ENCODE data around the gene RSPH6A. TPM values are rescaled to one million over a fixed set of nuclear protein-coding genes. Genes with fewer than 3 reads are reported as not detected.
"Not testable (repeated sequence)": the region's sequence is repeated elsewhere in the genome, so short reads cannot be mapped to it uniquely, and the experiment has no call there.

The RSPH6A gene
- total RNA-seq, 1 donor from 2014 or later: 0.08 TPM

- intact Hi-C loops (cut with DNase I): no loop called here
- DNase-seq (no peak), ATAC-seq (ENCODE audit: poor library complexity) (no peak)
Observed at GRCh38 chr19:45757695-45758094, 57.4 kb downstream of the RSPH6A start.

- DNase-seq (no peak), ATAC-seq (ENCODE audit: poor library complexity) (no peak)
- intact Hi-C loops (cut with DNase I): no loop called here
Observed at GRCh38 chr19:45754323-45754722, 60.8 kb downstream of the RSPH6A start.

- ATAC-seq (ENCODE audit: poor library complexity): no peak
- intact Hi-C loops (cut with DNase I): no loop called here
- no peak for DNase-seq
Observed at GRCh38 chr19:45753548-45753947, 61.6 kb downstream of the RSPH6A start.

GRCh38 chr19:45752639-45753038, 62.5 kb downstream of the RSPH6A start:
- no peak for ATAC-seq (ENCODE audit: poor library complexity)
- no peak for DNase-seq
- intact Hi-C loops (cut with DNase I): no loop called here

GRCh38 chr19:45751483-45751882, 63.6 kb downstream of the RSPH6A start:
- DNase-seq; intact Hi-C loops (cut with DNase I); ATAC-seq (ENCODE audit: poor library complexity): not testable (repeated sequence)

GRCh38 chr19:45747513-45747912, 67.6 kb downstream of the RSPH6A start:
- DNase-seq (no peak), ATAC-seq (ENCODE audit: poor library complexity) (no peak)
- intact Hi-C loops (cut with DNase I): no loop called here

DNA sequence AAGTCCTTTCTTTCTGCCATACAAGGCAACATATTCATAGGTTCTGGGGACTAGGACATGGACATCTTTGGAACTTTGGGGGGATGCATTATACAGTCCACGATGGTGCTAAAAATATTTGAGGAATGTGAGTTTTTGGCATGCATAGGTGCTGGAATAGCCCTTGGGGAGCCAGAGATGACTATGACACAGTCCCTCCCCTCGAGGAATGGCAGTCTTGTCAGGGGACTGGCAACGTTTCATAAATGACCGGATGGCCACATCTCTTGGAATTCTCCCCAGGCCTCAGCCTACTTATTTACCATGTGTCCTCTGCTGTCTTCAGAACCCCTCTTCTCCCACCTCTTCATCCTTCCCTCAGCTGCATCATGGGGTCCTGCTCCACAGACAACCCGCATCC, 68.2 kb downstream of the RSPH6A start:
- no peak for ATAC-seq (ENCODE audit: poor library complexity)
- no peak for DNase-seq
- intact Hi-C loops (cut with DNase I): no loop called here

Other genes starting within 250 kb of the RSPH6A start
- 22.8 TPM for gene OPA3, start 230.5 kb downstream of the RSPH6A start, total RNA-seq
- gene GPR4, start 213.1 kb downstream of the RSPH6A start, total RNA-seq: 5.3 TPM
- 30.6 TPM for gene EML2, start 175.9 kb downstream of the RSPH6A start, total RNA-seq
- gene GIPR, start 147.1 kb downstream of the RSPH6A start, total RNA-seq: 3.8 TPM
- gene SNRPD2, start 123.4 kb downstream of the RSPH6A start, total RNA-seq: 251 TPM
- 1.6 TPM for gene QPCTL, start 122.6 kb downstream of the RSPH6A start, total RNA-seq
- 14.5 TPM for gene FBXO46, start 84.4 kb downstream of the RSPH6A start, total RNA-seq
- not detected for gene MEIOSIN, start 81.9 kb downstream of the RSPH6A start, total RNA-seq
- gene SIX5, start 46.1 kb downstream of the RSPH6A start, total RNA-seq: 22.0 TPM
- 237 TPM for gene DMPK, start 32.8 kb downstream of the RSPH6A start, total RNA-seq
- 57.2 TPM for gene DMWD, start 22.5 kb downstream of the RSPH6A start, total RNA-seq
- gene SYMPK, start 47.8 kb upstream of the RSPH6A start, total RNA-seq: 29.6 TPM
- gene FOXA3, start 49.0 kb upstream of the RSPH6A start, total RNA-seq: not detected
- gene IRF2BP1, start 70.8 kb upstream of the RSPH6A start, total RNA-seq: 20.0 TPM
- 15.2 TPM for gene MYPOP, start 87.3 kb upstream of the RSPH6A start, total RNA-seq
- gene NANOS2, start 99.5 kb upstream of the RSPH6A start, total RNA-seq: not detected
- gene NOVA2, start 158.6 kb upstream of the RSPH6A start, total RNA-seq: 3.7 TPM
- gene CCDC61, start 180.2 kb upstream of the RSPH6A start, total RNA-seq: 6.8 TPM
- gene PGLYRP1, start 207.7 kb upstream of the RSPH6A start, total RNA-seq: not detected
- gene IGFL4, start 225.7 kb upstream of the RSPH6A start, total RNA-seq: not detected